GM08714 (cell line): ENCODE data around the gene ELN.

Source experiments
- H3K4me3 ChIP-seq: fragments of 200-500 bp; sonication (Bioruptor generic); 2 replicates; pipeline ENCODE4 v1.5.1; 2014; ENCODE audit warnings: mild to moderate bottlenecking, low read length, inconsistent platforms
- ZNF274 ChIP-seq: IDR thresholded peaks from 2 replicates; pipeline ENCODE4 v1.6.1; 2012; ENCODE audit warnings: mild to moderate bottlenecking, low read depth, low read length

The ELN gene

GRCh38 chr7:74025146-74025545, 2.8 kb upstream of the ELN start:
- no peak for TF ChIP-seq ZNF274
- no peak overlapping the region for H3K4me3 ChIP-seq

- H3K4me3 ChIP-seq = no peak overlapping the region
- no peak for TF ChIP-seq ZNF274
Observed at GRCh38 chr7:74025730-74026129, 2.2 kb upstream of the ELN start.

- no peak overlapping the region for H3K4me3 ChIP-seq
- TF ChIP-seq ZNF274 = no peak
Observed at GRCh38 chr7:74026406-74026902, 1.5 kb upstream of the ELN start.

- H3K4me3 ChIP-seq = no peak overlapping the region
Observed at GRCh38 chr7:74026903-74027682, 880 bp upstream of the ELN start.

DNA sequence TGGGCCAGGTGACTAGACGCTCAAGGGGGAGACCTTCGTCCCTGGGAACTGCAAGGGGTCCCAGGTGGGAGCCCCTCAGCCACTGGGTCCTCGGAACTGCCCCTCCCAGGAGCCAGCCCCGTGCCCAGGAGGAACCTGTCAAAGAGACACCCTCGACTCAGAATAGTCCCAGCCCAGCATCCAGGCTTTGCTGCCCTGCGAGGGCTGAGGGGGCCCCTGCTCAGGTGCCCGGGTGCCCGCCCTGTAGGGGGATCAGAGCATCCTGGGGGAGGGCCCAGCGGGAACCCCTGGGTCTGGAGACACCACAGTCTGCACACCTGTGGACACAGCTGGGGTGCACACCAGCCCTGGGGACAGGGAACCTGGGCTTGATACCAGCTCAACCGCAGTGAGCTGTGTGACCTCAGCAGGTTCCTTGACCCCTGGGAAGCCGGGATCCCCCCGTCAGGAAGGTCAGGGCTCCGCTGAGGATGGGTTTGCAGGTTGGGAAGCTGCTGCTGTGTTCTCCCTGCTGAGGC, 407 bp downstream of the ELN start:
- no peak for TF ChIP-seq ZNF274

More at GRCh38 chr7:74026903-74027682, 880 bp upstream of the ELN start:
- no peak for TF ChIP-seq ZNF274

DNA sequence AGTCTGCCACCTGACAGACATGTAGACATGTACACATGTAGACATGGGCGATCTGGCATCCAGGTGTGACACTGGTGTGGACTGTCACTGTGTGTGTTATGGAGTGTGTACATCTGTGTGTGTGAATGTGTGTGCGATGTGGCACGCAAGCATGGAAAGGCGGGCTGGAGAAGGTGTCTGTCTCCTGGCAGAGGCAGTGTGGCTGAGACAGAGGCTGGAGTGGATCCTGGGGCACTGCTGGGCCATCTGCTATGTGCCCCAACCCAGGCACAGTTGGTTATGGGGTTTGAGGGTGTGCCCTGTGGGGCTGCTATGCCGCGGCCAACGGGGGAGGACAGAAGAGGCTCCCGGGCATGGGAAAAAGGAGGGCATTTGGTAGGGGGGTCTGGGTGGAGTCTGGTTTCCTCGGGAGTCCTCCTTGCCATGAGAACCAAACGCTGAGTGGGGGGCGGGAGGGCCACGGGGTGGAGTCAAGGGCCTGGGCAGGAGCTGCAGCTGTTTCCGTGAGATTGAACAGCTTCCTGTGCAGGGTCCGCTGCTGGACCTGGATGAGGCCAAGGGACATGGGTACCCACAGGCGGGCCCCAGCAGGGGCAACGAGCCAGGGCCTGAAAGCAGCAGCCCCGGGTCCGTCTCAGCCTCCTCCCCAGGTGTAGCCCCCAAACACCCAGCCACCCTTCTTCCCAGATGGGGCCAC, 1.3 kb downstream of the ELN start:
- TF ChIP-seq ZNF274 = no peak
- H3K4me3 ChIP-seq = no peak overlapping the region

More for the DNA sequence above, 407 bp downstream of the ELN start:
- H3K4me3 ChIP-seq = no peak overlapping the region

GRCh38 chr7:74029991-74030415, 2.0 kb downstream of the ELN start:
- TF ChIP-seq ZNF274 = no peak
- H3K4me3 ChIP-seq = no peak overlapping the region

- TF ChIP-seq ZNF274 = no peak
- no peak overlapping the region for H3K4me3 ChIP-seq
Observed at GRCh38 chr7:74030861-74031260, 2.9 kb downstream of the ELN start.

- no peak overlapping the region for H3K4me3 ChIP-seq
- TF ChIP-seq ZNF274 = no peak
Observed at GRCh38 chr7:74031403-74032190, 3.6 kb downstream of the ELN start.

GRCh38 chr7:74032191-74032490, 4.2 kb downstream of the ELN start:
- no peak for TF ChIP-seq ZNF274
- no peak overlapping the region for H3K4me3 ChIP-seq

DNA sequence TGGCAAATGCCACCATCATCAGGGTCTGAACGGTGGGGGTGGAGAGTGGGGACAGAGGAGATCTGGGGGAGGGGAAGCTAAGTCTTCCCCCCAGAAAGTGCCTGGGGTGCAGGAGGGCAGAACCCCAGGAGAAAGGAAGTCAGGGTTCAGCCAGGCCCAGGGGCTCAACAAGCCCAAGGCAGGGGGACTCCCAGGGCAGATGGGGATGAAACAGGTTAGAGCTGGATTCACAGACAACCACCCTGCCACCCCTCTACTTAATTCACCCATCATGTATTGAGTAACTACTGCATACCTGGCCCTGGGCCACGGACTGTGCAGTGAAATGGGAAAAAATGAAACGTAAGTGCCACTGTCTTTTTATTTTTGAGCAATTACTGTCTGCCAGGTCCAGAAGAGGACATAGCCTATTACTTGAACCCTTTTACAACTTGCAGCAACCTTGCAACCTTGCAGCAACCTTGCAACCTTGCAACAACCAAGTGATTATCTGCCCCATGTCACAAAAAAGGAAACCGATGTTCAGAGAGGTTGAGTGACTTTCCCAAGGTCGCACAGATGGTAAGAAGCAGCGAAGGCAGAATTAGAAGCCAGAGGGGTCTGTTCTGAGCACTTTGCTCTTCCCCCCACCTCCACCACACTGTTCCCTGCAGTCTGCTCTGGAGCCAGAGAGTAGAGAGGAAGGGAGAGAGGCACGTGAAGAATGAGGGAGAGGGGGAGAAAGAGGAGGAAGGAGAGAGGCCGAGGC, 4.8 kb downstream of the ELN start:
- TF ChIP-seq ZNF274 = no peak
- H3K4me3 ChIP-seq = no peak overlapping the region

GRCh38 chr7:74033372-74034311, 5.7 kb downstream of the ELN start:
- H3K4me3 ChIP-seq = no peak overlapping the region
- no peak for TF ChIP-seq ZNF274

- TF ChIP-seq ZNF274 = no peak
- no peak overlapping the region for H3K4me3 ChIP-seq
Observed at GRCh38 chr7:74037609-74038008, 9.6 kb downstream of the ELN start.
